ENCODE measurements around the gene DCAF6.
"Not testable (repeated sequence)": the region's sequence is repeated elsewhere in the genome, so short reads cannot be mapped to it uniquely, and the experiment has no call there.

The DCAF6 gene

DNA sequence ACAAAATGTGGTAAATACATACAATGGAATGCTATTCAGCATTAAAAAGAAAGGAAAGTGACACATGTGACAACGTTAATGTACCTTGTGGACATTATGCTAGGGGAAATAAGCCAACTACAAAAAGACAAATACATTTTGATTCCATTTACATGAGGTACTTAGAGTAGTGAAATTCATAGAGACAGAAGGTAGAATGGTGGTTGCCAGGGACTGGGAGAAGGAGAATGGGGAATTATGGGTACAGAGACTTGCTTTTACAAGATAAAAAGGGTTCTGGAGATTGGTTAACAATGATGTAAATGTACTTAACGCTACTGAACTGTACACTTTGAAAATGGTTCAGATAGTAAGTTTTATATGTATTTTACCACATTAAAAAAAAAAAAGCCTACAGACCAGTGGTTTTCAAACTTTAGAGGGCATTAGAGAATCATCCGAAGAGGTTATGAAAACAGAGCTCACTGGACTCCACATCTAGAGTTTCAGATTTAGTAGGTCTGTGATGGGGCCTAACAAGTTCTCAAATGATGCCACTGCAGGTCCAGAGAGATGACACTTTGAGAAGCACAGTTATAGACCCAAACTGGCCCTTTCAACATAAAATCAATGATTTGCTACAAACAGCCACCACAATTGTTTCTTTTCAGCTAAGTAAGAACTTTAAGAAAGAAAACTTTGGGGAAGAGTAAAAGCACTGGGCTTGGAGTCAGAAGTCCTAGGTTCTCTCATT is 13.0 kb upstream of the DCAF6 start:
- H3K9me3 ChIP-seq (ENCODE audit: control insufficient read depth, low read length): no peaks in the 10 kb centered on the region
- H3K36me3 ChIP-seq (ENCODE audit: control insufficient read depth, insufficient read depth, low read length): no peaks in the 10 kb centered on the region
- DNase-seq: no peak
- no peak overlapping the region for H3K4me3 ChIP-seq (ENCODE audit: insufficient read depth, low read depth, low read length, poor library complexity, severe bottlenecking)
- no peaks in the 10 kb centered on the region for H3K4me1 ChIP-seq (ENCODE audit: control insufficient read depth, insufficient read depth, low read length, poor library complexity, severe bottlenecking)
- H3K27me3 ChIP-seq (replicated peaks; ENCODE audit: control insufficient read depth, insufficient read depth, low read length, poor library complexity, severe bottlenecking): no peaks in the 10 kb centered on the region
- no peak overlapping the region for H3K27ac ChIP-seq (ENCODE audit: insufficient read depth, low read length, poor library complexity, severe bottlenecking)

DNA sequence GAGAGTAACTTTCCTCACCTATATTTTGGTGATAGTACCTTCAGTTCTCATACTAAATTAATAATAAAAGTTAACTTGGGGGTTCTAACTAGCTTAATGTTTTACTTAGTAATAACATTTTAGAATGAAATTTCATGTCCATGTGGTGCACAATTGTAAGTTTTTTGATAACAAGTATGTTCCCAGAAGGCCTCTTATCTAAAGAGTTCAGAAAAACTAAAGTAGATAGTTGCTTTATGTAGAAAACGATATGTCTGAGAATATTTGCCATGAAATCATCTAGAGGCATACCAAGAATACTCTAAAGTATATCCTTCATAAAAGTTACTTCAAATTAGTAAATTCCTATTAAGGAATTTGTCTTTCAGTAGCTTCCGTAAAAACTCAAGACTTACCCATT is 12.4 kb upstream of the DCAF6 start:
- no peaks in the 10 kb centered on the region for H3K4me1 ChIP-seq (ENCODE audit: control insufficient read depth, insufficient read depth, low read length, poor library complexity, severe bottlenecking)
- no peaks in the 10 kb centered on the region for H3K9me3 ChIP-seq (ENCODE audit: control insufficient read depth, low read length)
- no peak overlapping the region for H3K4me3 ChIP-seq (ENCODE audit: insufficient read depth, low read depth, low read length, poor library complexity, severe bottlenecking)
- H3K27me3 ChIP-seq (replicated peaks; ENCODE audit: control insufficient read depth, insufficient read depth, low read length, poor library complexity, severe bottlenecking): no peaks in the 10 kb centered on the region
- H3K36me3 ChIP-seq (ENCODE audit: control insufficient read depth, insufficient read depth, low read length): no peaks in the 10 kb centered on the region
- DNase-seq: no peak
- H3K27ac ChIP-seq (ENCODE audit: insufficient read depth, low read length, poor library complexity, severe bottlenecking): no peak overlapping the region

DNA sequence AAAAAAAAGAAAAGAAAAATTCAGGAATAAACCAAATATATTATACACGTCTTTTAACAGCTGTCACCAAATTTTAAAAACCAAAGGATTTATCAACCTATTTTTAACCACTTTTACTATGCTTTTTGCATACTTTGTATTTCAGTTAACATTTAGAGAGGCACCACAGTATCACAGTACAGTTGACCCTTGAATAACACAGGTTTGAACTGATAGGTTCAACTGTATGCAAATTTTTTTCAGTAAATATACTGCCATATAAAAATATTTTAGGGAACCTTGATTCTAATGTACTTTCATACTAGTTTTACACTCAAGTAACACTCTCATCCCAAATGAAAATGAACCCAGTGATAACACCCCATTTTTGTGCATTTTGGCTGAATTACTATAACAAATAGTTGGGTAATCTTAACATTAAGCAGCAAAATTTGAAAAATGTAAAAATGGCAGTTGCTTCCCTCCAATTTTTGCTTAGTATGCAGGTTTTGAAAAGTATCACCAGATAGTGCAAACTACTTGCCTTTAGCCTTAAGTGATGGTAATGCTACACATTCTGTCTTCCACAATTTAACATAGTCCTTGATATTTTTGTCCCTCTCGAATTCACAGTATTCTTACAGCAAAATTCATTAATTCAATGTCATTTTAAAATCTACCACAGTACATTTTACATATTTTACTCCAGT is 11.8 kb upstream of the DCAF6 start:
- DNase-seq: no peak
- H3K4me1 ChIP-seq (ENCODE audit: control insufficient read depth, insufficient read depth, low read length, poor library complexity, severe bottlenecking): no peaks in the 10 kb centered on the region

DNA sequence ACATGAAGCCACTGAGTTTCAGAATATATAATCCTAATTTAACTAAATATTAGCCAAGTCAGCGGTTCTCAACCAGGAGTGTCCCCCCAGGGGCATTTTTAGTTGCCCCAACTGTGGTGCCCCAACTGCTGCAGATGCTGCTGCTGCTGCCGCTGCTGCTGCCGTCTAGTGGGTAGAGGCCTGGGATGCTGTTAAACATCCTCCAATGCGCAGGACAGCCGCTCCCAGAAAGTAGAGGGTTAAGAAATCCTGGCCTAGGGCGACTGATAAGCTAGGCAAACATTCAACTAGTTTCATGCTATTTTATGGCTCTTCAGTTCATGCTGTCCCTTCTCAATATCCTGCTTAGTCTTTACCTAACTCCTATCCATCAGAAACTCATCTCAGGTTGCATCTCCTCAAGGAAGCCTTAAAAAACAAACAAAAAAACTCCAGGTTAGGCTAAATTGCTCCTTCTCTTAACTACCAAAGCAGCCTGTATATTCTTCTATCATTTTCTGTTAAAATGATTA is 9.9 kb upstream of the DCAF6 start:
- no peaks in the 10 kb centered on the region for H3K4me1 ChIP-seq (ENCODE audit: control insufficient read depth, insufficient read depth, low read length, poor library complexity, severe bottlenecking)
- H3K27me3 ChIP-seq (replicated peaks; ENCODE audit: control insufficient read depth, insufficient read depth, low read length, poor library complexity, severe bottlenecking): no peaks in the 10 kb centered on the region
- no peaks in the 10 kb centered on the region for H3K9me3 ChIP-seq (ENCODE audit: control insufficient read depth, low read length)
- no peak for DNase-seq
- no peak overlapping the region for H3K27ac ChIP-seq (ENCODE audit: insufficient read depth, low read length, poor library complexity, severe bottlenecking)
- H3K4me3 ChIP-seq (ENCODE audit: insufficient read depth, low read depth, low read length, poor library complexity, severe bottlenecking): no peak overlapping the region
- H3K36me3 ChIP-seq (ENCODE audit: control insufficient read depth, insufficient read depth, low read length): no peaks in the 10 kb centered on the region

More for the DNA sequence above, 11.8 kb upstream of the DCAF6 start:
- Histone ChIP-seq H3K4me3 (ENCODE audit: insufficient read depth, low read depth, low read length, poor library complexity, severe bottlenecking) (no peak overlapping the region), H3K36me3 (ENCODE audit: control insufficient read depth, insufficient read depth, low read length) (no peaks in the 10 kb centered on the region), H3K27me3 (replicated peaks; ENCODE audit: control insufficient read depth, insufficient read depth, low read length, poor library complexity, severe bottlenecking) (no peaks in the 10 kb centered on the region), H3K27ac (ENCODE audit: insufficient read depth, low read length, poor library complexity, severe bottlenecking) (no peak overlapping the region), H3K9me3 (ENCODE audit: control insufficient read depth, low read length) (no peaks in the 10 kb centered on the region)

DNA sequence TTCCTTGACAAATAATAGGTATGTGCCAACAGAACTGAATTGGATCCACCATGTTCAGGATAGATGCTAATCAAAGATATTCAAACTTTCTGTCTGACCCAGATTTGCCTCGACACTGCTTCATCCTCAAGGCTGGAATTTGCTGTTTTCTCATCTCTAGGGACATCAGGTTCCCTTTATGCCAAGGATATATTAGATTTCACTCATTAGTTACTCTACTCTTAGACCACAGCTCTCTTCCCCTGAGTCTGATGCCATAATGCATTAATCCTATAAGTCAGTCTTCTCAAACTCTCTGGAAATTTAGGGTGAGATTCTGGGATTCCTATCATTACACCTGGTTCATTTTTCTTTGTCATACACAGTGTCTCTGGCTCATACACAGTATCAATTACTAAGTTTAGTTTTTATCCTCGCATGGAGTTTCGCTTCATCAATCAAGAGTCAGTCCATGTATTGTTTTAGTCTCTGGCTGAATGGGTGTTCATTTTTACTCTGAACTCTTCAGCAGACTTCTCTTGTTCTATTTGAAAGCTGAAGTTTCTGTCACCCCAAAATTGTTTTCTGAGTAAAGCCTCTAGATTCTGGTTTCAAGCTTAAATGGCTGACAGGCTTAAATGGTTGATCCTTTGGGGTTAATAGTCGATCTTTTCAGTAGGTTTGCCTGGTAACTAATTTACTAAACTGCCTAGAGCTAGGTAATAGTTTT is 9.3 kb upstream of the DCAF6 start:
- Histone ChIP-seq H3K27me3 (replicated peaks; ENCODE audit: control insufficient read depth, insufficient read depth, low read length, poor library complexity, severe bottlenecking) (no peaks in the 10 kb centered on the region), H3K4me3 (ENCODE audit: insufficient read depth, low read depth, low read length, poor library complexity, severe bottlenecking) (no peak overlapping the region), H3K9me3 (ENCODE audit: control insufficient read depth, low read length) (no peaks in the 10 kb centered on the region), H3K36me3 (ENCODE audit: control insufficient read depth, insufficient read depth, low read length) (no peaks in the 10 kb centered on the region), H3K4me1 (ENCODE audit: control insufficient read depth, insufficient read depth, low read length, poor library complexity, severe bottlenecking) (no peaks in the 10 kb centered on the region), H3K27ac (ENCODE audit: insufficient read depth, low read length, poor library complexity, severe bottlenecking) (no peak overlapping the region)
- no peak for DNase-seq

DNA sequence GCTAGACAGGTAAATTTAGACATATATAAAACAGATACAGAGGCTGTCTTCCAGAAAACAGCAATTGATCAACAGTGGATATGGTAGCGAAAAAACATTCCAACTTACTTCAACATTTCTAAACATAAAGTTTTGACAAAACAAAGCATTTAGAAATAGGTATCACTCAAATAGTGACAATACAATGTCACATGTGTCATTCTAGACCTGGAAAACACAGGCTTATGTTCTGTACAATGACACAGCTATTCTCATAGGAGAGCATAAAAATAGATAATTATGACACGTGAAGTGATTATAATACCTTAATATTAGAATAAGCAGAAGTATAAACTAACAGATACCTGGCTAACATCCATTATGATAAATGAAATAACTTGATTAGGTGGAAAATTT is 8.0 kb upstream of the DCAF6 start:
- H3K36me3 ChIP-seq (ENCODE audit: control insufficient read depth, insufficient read depth, low read length): no peaks in the 10 kb centered on the region
- no peak overlapping the region for H3K27ac ChIP-seq (ENCODE audit: insufficient read depth, low read length, poor library complexity, severe bottlenecking)
- no peak for DNase-seq
- no peaks in the 10 kb centered on the region for H3K27me3 ChIP-seq (replicated peaks; ENCODE audit: control insufficient read depth, insufficient read depth, low read length, poor library complexity, severe bottlenecking)
- no peaks in the 10 kb centered on the region for H3K4me1 ChIP-seq (ENCODE audit: control insufficient read depth, insufficient read depth, low read length, poor library complexity, severe bottlenecking)
- H3K4me3 ChIP-seq (ENCODE audit: insufficient read depth, low read depth, low read length, poor library complexity, severe bottlenecking): no peak overlapping the region
- no peaks in the 10 kb centered on the region for H3K9me3 ChIP-seq (ENCODE audit: control insufficient read depth, low read length)

DNA sequence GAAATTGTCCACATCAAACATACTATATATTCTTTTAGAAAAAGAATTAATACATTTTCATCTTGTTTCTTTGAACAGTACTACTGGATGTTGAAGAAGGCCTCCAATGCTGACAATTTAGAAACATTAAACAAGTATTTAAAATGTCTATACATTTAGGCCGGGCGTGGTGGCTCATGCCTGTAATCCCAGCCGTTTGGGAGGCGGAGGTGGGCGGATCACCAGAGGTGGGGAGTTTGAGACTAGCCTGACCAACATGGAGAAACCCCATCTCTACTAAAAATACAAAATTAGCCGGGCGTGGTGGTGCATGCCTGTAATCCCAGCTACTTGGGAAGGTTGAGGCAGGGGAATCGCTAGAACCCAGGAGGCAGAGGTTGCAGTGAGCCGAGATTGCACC is 7.6 kb upstream of the DCAF6 start:
- not testable (repeated sequence) for DNase-seq; H3K27ac ChIP-seq (ENCODE audit: insufficient read depth, low read length, poor library complexity, severe bottlenecking); H3K4me1 ChIP-seq (ENCODE audit: control insufficient read depth, insufficient read depth, low read length, poor library complexity, severe bottlenecking); H3K36me3 ChIP-seq (ENCODE audit: control insufficient read depth, insufficient read depth, low read length); H3K4me3 ChIP-seq (ENCODE audit: insufficient read depth, low read depth, low read length, poor library complexity, severe bottlenecking); H3K27me3 ChIP-seq (replicated peaks; ENCODE audit: control insufficient read depth, insufficient read depth, low read length, poor library complexity, severe bottlenecking); H3K9me3 ChIP-seq (ENCODE audit: control insufficient read depth, low read length)

DNA sequence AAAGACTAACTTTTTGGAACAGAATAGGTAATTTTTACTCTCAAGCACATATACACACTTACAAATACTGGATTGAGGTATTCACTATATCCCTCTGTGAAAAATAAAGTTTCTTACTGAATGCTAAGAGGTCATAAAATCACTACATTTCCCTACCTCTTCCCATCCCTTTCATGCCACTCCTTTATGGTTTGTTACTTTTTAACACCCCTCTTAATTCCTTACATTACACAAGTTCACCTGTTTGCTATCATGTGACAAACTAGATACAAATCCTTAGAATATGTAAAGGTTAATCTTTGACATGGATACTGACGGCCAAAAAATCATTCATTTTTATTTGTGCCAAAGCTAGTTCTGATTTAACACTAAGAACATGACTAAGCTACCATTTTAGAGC is 6.8 kb upstream of the DCAF6 start:
- DNase-seq: no peak

DNA sequence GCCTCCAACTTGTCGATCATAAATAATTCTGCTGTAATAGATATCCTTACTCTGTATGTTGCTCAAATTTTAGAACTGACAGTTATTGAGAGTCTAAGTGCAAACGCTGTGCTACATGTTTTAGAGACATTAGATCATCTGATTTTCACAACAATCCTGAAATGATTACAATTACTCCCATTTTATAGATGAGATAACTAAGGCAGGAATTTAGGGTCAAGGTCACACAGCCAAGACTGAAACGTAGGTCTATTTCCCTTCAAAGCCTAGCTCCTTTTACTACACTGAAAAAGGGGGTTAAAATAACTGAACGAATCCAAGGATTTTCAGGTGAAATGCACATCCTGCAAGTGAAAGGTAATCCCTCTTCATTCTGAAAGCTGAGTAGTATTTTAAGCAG is 2.7 kb upstream of the DCAF6 start:
- Histone ChIP-seq H3K4me1 (ENCODE audit: control insufficient read depth, insufficient read depth, low read length, poor library complexity, severe bottlenecking) (peaks cover 4% of the 10 kb centered on the region), H3K27me3 (replicated peaks; ENCODE audit: control insufficient read depth, insufficient read depth, low read length, poor library complexity, severe bottlenecking) (no peaks in the 10 kb centered on the region), H3K27ac (ENCODE audit: insufficient read depth, low read length, poor library complexity, severe bottlenecking) (no peak overlapping the region), H3K36me3 (ENCODE audit: control insufficient read depth, insufficient read depth, low read length) (no peaks in the 10 kb centered on the region), H3K4me3 (ENCODE audit: insufficient read depth, low read depth, low read length, poor library complexity, severe bottlenecking) (no peak overlapping the region), H3K9me3 (ENCODE audit: control insufficient read depth, low read length) (no peaks in the 10 kb centered on the region)
- DNase-seq: no peak

More for the DNA sequence above, 6.8 kb upstream of the DCAF6 start:
- Histone ChIP-seq H3K9me3 (ENCODE audit: control insufficient read depth, low read length) (no peaks in the 10 kb centered on the region), H3K27me3 (replicated peaks; ENCODE audit: control insufficient read depth, insufficient read depth, low read length, poor library complexity, severe bottlenecking) (no peaks in the 10 kb centered on the region), H3K4me1 (ENCODE audit: control insufficient read depth, insufficient read depth, low read length, poor library complexity, severe bottlenecking) (no peaks in the 10 kb centered on the region), H3K27ac (ENCODE audit: insufficient read depth, low read length, poor library complexity, severe bottlenecking) (no peak overlapping the region), H3K4me3 (ENCODE audit: insufficient read depth, low read depth, low read length, poor library complexity, severe bottlenecking) (no peak overlapping the region), H3K36me3 (ENCODE audit: control insufficient read depth, insufficient read depth, low read length) (no peaks in the 10 kb centered on the region)

All from effector memory CD4-positive, alpha-beta T cell (primary cell).